ENCODE data around the gene AVP.

- no peak for TF ChIP-seq CTCF (IDR thresholded peaks at IDR 0.05; ENCODE audit: low read depth, low read length, poor library complexity, severe bottlenecking)
- TF ChIP-seq EZH2phosphoT487 (IDR thresholded peaks at IDR 0.05; ENCODE audit: borderline replicate concordance, low read length), result no peak
Measured at GRCh38 chr20:3130051-3130600, 45.6 kb upstream of the AVP start.

Measured in DOHH2 (cell line).